ENCODE results near the gene FAM83C.
A peak's percentile ranks its signal among the peaks of the same experiment; 100 is the strongest.

The FAM83C gene

GRCh38 chr20:35326740-35327073 is 34.5 kb upstream of the FAM83C start:
- Histone ChIP-seq H3K27ac (ENCODE audit: poor library complexity, severe bottlenecking) (peak overlapping the region; percentile 55), H3K4me1 (ENCODE audit: insufficient read depth, poor library complexity, severe bottlenecking) (peaks cover 26% of the 10 kb centered on the region), H3K36me3 (ENCODE audit: low read depth) (peaks cover 14% of the 10 kb centered on the region), H3K4me3 (ENCODE audit: severe bottlenecking) (no peak overlapping the region), H3K9me3 (ENCODE audit: severe bottlenecking) (no peaks in the 10 kb centered on the region), H3K27me3 (ENCODE audit: insufficient read depth, poor library complexity, severe bottlenecking) (no peaks in the 10 kb centered on the region)
- no peak for DNase-seq (ENCODE audit: low spot score)
- no peak for ATAC-seq (ENCODE audit: low read depth)
- TF ChIP-seq CTCF (IDR thresholded peaks at IDR 0.05; ENCODE audit: poor library complexity, severe bottlenecking), result no peak

- H3K27ac ChIP-seq (ENCODE audit: poor library complexity, severe bottlenecking), result peak overlapping the region; percentile 55
- ATAC-seq (ENCODE audit: low read depth) (no peak), DNase-seq (ENCODE audit: low spot score) (no peak)
- H3K4me1 ChIP-seq (ENCODE audit: insufficient read depth, poor library complexity, severe bottlenecking), result peaks cover 28% of the 10 kb centered on the region
- H3K36me3 ChIP-seq (ENCODE audit: low read depth), result peaks cover 18% of the 10 kb centered on the region
- H3K27me3 ChIP-seq (ENCODE audit: insufficient read depth, poor library complexity, severe bottlenecking), result no peaks in the 10 kb centered on the region
- no peak for TF ChIP-seq CTCF (IDR thresholded peaks at IDR 0.05; ENCODE audit: poor library complexity, severe bottlenecking)
- no peaks in the 10 kb centered on the region for H3K9me3 ChIP-seq (ENCODE audit: severe bottlenecking)
- H3K4me3 ChIP-seq (ENCODE audit: severe bottlenecking), result no peak overlapping the region
Observed at GRCh38 chr20:35326021-35326739, 34.0 kb upstream of the FAM83C start.

- peaks cover 32% of the 10 kb centered on the region for H3K4me1 ChIP-seq (ENCODE audit: insufficient read depth, poor library complexity, severe bottlenecking)
- H3K4me3 ChIP-seq (ENCODE audit: severe bottlenecking), result no peak overlapping the region
- H3K27ac ChIP-seq (ENCODE audit: poor library complexity, severe bottlenecking), result peak overlapping the region; percentile 55
- ATAC-seq (ENCODE audit: low read depth) (no peak), DNase-seq (ENCODE audit: low spot score) (no peak)
- no peaks in the 10 kb centered on the region for H3K9me3 ChIP-seq (ENCODE audit: severe bottlenecking)
- TF ChIP-seq CTCF (IDR thresholded peaks at IDR 0.05; ENCODE audit: poor library complexity, severe bottlenecking), result no peak
- no peaks in the 10 kb centered on the region for H3K27me3 ChIP-seq (ENCODE audit: insufficient read depth, poor library complexity, severe bottlenecking)
- H3K36me3 ChIP-seq (ENCODE audit: low read depth), result peaks cover 21% of the 10 kb centered on the region
Observed at GRCh38 chr20:35325401-35325800, 33.2 kb upstream of the FAM83C start.

- no peak for TF ChIP-seq CTCF (IDR thresholded peaks at IDR 0.05; ENCODE audit: poor library complexity, severe bottlenecking)
Observed at GRCh38 chr20:35320396-35321126, 28.3 kb upstream of the FAM83C start.

GRCh38 chr20:35319871-35320197 is 27.6 kb upstream of the FAM83C start:
- no peak for TF ChIP-seq CTCF (IDR thresholded peaks at IDR 0.05; ENCODE audit: poor library complexity, severe bottlenecking)
- ATAC-seq (ENCODE audit: low read depth) (peak; percentile 69), DNase-seq (ENCODE audit: low spot score) (no peak)
- Histone ChIP-seq H3K27me3 (ENCODE audit: insufficient read depth, poor library complexity, severe bottlenecking) (no peaks in the 10 kb centered on the region), H3K27ac (ENCODE audit: poor library complexity, severe bottlenecking) (peak overlapping the region; percentile 99), H3K36me3 (ENCODE audit: low read depth) (peaks cover 12% of the 10 kb centered on the region), H3K4me3 (ENCODE audit: severe bottlenecking) (no peak overlapping the region), H3K4me1 (ENCODE audit: insufficient read depth, poor library complexity, severe bottlenecking) (peaks cover 45% of the 10 kb centered on the region), H3K9me3 (ENCODE audit: severe bottlenecking) (no peaks in the 10 kb centered on the region)

More at GRCh38 chr20:35320396-35321126, 28.3 kb upstream of the FAM83C start:
- Histone ChIP-seq H3K27ac (ENCODE audit: poor library complexity, severe bottlenecking) (peak overlapping the region; percentile 99), H3K36me3 (ENCODE audit: low read depth) (peaks cover 12% of the 10 kb centered on the region), H3K4me1 (ENCODE audit: insufficient read depth, poor library complexity, severe bottlenecking) (peaks cover 41% of the 10 kb centered on the region), H3K9me3 (ENCODE audit: severe bottlenecking) (no peaks in the 10 kb centered on the region), H3K27me3 (ENCODE audit: insufficient read depth, poor library complexity, severe bottlenecking) (no peaks in the 10 kb centered on the region), H3K4me3 (ENCODE audit: severe bottlenecking) (no peak overlapping the region)
- ATAC-seq (ENCODE audit: low read depth), result peak; percentile 43
- DNase-seq (ENCODE audit: low spot score), result no peak

Measured in RWPE2 (cell line).